HG03460 (cell line): ENCODE data around the gene STYXL1.

Source experiments
- ATAC-seq: cut with Tn5 transposase; IDR thresholded peaks from one replicate; pipeline ENCODE4 v1.9.1; 2021; ENCODE audit not compliant: unreplicated experiment

STYXL1 gene

DNA sequence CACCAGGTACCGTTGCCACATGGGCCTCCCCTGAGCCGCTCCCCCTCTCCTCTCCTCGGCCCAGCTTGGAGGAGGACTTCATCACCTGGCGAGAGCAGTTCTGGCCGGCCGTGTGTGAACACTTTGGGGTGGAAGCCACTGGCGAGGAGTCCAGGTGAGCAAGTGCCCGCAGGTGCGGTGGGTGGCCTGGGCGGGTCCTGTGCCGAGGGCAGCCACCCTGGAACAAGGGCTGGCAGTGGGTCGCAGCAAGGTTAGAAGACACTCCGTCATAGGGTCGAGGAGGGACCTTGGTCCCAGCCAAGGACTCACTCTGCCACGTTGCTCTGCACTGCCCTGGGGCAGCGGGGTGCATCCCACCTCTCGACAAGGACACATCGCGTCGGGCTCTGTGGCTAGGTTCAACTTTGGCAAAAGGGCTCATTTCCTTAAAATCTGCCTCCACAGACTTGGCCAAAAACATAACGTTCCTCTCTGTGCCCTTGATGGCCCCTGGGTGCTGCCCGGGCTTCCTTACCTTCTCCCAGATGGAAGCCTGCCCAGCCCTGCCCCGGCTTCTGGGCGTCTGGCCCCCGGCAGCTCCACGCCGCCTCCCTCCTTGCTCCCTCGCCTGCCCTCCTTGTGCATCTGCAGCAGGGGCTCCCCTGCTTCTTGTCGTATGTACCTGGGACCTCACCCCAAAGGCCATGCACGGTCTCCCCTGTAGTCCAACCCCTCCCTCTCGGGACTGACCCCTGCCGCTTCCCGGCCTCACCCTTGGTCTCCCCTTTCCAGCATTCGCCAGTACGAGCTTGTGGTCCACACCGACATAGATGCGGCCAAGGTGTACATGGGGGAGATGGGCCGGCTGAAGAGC lies 66.1 kb downstream of the STYXL1 start:
- ATAC-seq = no peak

DNA sequence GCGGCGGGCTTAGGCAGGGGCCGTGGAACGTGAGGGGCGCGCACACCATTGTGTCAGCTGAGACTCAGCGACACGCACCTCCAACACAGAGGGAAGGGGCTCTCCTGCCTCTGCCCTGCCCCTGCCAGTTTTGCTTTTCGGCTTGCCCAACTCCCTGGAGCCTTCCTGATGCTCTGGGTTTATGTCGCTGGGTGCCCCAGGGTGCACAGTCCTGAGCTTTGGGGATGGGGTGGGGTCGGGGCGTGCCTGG lies 66.7 kb downstream of the STYXL1 start:
- no peak for ATAC-seq

DNA sequence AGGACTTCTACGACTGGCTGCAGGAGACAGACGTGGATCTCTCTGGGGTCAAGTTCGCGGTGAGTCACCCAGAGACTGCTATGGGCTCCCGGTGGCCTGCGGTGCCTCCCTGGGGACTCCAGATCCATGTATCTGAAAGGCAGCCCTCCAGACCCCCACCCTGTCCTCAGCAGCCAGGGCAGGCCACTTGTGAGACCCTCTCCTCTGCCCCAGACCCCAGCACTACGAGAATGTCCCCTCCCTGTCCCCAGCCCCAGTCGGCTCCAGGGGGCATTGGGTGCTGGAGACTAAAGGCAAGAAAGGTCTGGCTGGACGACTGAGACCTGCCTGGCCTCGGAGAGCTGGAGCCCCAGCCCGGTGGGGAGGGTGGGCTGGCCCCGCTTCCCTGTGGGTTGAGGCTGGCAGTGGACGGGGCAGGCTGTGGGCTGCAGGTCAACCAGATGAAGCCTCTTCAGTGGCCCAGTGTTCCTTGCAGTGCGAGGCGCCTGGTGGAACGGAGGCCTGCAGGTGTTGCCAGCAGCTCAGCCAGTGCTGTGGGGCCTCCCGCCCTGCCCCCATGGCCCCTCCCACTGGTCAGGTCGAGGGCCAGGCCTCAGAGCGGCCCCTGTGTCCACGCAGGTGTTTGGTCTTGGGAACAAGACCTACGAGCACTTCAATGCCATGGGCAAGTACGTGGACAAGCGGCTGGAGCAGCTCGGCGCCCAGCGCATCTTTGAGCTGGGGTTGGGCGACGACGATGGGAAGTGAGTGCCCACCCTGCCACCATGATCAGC lies 67.2 kb downstream of the STYXL1 start:
- ATAC-seq = no peak

- no peak for ATAC-seq
Measured at GRCh38 chr7:75979759-75980429, 67.9 kb downstream of the STYXL1 start.

- no peak for ATAC-seq
Measured at GRCh38 chr7:75977743-75978142, 70.1 kb downstream of the STYXL1 start.

GRCh38 chr7:75971961-75972763 lies 75.6 kb downstream of the STYXL1 start:
- ATAC-seq = no peak

GRCh38 chr7:75971309-75971960 lies 76.4 kb downstream of the STYXL1 start:
- ATAC-seq = no peak

- ATAC-seq = no peak
Measured at GRCh38 chr7:75969704-75970498, 77.9 kb downstream of the STYXL1 start.

- no peak for ATAC-seq
Measured at GRCh38 chr7:75969182-75969581, 78.6 kb downstream of the STYXL1 start.

GRCh38 chr7:75968561-75969001 lies 79.2 kb downstream of the STYXL1 start:
- no peak for ATAC-seq

DNA sequence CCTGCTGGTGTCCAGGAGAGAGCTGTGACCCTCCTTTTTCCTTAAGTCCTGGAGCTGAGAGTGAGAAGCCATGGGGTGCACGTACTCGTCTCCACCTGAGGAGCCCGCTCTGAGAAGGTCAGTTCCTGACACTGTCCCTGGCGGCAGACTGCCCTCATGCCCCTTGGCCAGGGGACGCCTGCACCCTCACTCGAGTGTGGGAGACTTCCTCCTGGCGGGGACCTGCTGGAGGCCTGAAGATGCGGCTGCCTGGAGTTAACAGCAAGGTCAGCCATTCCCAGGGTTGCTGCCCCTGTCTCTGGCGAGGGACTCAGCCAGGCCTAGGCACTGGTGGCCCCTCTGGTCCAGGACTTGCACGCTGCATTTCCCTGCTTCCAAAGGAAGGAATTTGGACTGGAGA lies 79.8 kb downstream of the STYXL1 start:
- no peak for ATAC-seq

DNA sequence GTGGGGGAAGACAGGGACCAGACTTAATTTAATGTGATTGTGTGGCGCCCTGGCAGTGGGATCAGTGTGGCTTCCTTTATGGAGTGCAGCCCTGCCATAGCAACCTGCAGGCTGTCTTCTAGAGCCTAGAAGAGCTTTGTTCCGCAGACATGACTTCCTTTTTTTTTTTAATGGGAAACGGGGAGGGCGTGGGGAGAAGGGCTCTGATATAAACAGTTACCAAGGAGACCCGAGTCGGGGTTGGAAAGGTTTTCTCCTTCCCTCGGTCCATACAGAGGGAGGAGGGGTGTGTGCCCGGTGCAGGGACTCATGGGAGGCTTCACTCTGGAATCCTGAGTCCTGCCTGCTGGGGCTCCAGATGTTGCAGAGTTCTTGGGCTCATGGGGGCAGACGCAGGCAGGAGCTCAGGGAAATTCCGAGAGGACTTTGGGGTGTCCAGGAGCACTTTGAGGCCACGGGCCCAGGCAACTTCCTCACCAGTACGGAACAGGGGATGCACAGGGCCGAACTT lies 80.3 kb downstream of the STYXL1 start:
- no peak for ATAC-seq

- no peak for ATAC-seq
Measured at GRCh38 chr7:75967055-75967454, 80.7 kb downstream of the STYXL1 start.

DNA sequence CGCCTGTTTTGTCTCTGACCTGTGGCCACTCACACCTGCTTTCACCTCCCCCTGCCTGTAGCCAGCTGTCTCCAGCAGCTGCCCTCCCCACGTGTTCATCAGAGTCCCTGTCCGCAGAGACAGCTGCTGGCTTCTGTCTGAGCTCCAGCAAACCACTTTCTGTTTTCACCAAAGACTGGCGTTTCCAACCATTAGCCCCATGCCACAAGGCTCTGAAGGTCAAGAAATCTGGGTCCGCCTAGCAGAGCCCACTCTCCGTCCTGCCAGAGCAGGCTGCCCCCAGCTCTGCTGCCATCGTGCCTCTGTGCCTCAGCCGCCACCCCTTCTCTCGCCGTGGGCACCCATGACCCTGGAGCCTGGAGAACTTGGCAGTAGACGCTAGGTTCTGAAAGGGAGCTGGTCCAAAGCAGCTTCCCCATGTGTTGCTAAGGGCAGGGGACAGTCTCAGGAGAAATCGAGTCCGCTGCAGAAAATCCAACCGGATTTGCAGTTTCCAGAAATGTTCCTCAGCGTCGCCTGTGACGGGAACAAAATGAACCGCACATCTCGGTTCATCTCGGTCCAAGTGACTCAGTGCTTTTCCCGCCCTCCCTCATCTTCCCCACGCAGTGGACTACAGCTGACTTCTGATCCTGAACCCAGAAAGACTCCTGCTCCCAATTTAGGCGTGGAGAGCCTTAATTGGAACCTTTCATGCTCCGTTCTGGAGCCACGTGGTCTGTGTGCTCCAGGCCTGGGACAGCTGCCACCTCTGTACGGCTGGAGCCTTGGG lies 81.4 kb downstream of the STYXL1 start:
- ATAC-seq = no peak

GRCh38 chr7:75965617-75966016 lies 82.2 kb downstream of the STYXL1 start:
- ATAC-seq = no peak

DNA sequence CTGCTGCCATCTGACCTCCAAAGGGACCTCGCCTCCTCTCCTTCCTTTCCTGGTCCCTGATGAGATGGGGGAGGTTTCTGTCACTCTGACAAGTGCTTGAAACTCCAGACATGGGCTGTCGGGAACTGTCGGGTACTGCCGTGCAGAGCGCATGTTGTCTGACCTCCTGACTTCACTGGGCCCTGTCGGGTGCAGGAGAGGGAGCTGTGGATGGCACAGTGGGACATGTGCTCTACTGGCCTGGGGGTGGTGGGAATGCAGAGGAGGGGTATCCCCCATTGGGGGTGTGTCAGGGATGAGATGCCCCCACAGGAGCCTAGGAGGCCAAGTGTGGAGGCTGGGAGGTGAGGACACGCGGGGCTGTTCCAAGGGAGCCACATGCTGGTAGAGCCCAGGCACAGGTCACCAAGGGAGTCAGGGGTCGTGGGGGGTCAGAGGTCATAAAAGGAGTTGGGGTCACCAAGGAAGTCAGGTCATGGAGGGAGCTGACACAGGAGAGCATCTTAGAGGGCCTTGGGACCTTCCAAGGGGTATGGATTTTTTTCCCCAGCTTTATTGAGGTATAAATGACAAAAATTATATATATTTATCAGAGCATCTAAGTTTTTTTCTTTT lies 84.3 kb downstream of the STYXL1 start:
- ATAC-seq = no peak

DNA sequence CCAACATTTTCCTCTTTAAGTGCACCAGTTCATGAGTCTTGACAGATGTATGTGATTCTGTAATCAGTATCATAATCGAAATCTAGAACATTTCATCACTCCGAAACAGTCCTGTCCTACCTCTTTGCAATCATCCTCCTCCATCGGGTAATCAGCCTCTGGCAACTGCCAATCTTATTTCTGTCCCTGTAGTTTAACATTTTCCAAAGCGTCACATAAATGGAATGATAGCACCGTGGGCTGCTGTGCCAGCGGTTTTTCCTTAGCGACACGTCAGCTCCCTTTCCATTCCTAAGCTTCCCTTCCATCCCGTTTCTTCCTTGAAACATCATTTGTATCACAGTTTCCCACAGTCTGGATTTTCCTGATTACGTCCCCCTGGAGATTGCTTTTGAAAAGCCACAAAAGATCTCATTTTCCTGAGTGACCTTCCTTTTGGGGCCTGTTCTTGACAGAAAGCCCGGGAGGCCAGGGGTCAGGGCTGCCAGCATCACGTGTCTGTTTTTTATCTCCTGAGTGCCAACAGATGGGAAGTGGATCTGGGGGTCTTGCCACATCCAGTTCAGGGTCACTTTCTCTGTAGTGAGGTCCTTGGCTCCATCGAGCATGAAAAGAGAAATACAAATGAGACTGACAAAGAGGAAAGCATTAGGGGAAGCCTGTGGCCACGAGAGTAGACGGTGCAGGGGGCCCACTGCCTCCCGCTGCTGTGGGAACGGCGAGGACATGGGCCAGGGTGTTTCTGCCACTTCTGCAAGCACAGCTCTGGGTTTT lies 85.0 kb downstream of the STYXL1 start:
- no peak for ATAC-seq

GRCh38 chr7:75961218-75961617 lies 86.6 kb downstream of the STYXL1 start:
- no peak for ATAC-seq
